ENCODE measurements around the gene ARHGEF28. TPM values are rescaled to one million over a fixed set of nuclear protein-coding genes. Genes with fewer than 3 reads are reported as not detected.

Gene ARHGEF28
- total and polyA plus RNA-seq, 4 experiments from 2014 or later: not detected

DNA sequence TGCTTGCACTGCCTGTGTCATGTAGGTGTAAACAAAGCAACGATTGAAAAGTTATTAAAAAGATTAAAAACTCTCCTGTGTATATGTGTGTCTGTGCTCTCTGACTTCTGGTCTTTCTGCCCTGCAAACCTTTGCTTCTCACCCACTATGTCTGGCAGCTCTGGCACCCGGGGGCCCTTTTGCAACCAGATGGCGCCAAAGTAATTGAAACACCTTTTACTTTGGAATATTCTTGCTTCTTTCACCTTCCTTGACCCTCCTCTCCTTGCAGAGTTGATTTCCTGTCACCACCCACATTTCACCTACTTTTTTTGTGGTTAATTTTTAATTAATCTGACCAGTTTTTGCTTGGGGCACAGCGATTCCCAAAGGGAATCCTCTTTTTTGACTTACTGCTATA, 275.5 kb downstream of the ARHGEF28 start:
- Histone ChIP-seq H3K27me3 (ENCODE audit: insufficient read depth, low read length) (no peaks in the 10 kb centered on the region), H3K4me1 (ENCODE audit: insufficient read depth, low read length) (no peaks in the 10 kb centered on the region), H3K9me3 (ENCODE audit: control insufficient read depth in 1 of 2, low read length in 2 of 2) (no peaks in the 10 kb centered on the region), H3K27ac (ENCODE audit: low read depth, low read length) (no peak overlapping the region), H3K36me3 (ENCODE audit: insufficient read depth, low read length) (no peaks in the 10 kb centered on the region), H3K4me3 (ENCODE audit: low read length in 2 of 2) (no peak overlapping the region)
- DNase-seq: no peak
- Mint-ChIP-seq H3K4me3 (no peak overlapping the region), H3K27me3 (peaks cover 16 to 30% of the 10 kb centered on the region in 2 donors), H3K36me3 (no peaks in the 10 kb centered on the region), H3K9me3 (no peaks in the 10 kb centered on the region), H3K27ac (no peak overlapping the region), H3K4me1 (no peaks in the 10 kb centered on the region)
- intact Hi-C loops (cut with micrococcal nuclease): loop anchor here (2.0 to 10.0 kb wide), 2 partner anchors 311 to 1143 kb away; no protein-coding TSS in a partner anchor
- ChIA-PET CTCF (ENCODE audit: partially characterized antibody) (interaction anchor here (1.0 to 4.1 kb wide), 7 partner anchors 12 to 761 kb away, joined by 3 to 105 read pairs (median 8); partner anchors contain the start of gene ENC1), POLR2A (ENCODE audit: partially characterized antibody) (no interaction called here)

DNA sequence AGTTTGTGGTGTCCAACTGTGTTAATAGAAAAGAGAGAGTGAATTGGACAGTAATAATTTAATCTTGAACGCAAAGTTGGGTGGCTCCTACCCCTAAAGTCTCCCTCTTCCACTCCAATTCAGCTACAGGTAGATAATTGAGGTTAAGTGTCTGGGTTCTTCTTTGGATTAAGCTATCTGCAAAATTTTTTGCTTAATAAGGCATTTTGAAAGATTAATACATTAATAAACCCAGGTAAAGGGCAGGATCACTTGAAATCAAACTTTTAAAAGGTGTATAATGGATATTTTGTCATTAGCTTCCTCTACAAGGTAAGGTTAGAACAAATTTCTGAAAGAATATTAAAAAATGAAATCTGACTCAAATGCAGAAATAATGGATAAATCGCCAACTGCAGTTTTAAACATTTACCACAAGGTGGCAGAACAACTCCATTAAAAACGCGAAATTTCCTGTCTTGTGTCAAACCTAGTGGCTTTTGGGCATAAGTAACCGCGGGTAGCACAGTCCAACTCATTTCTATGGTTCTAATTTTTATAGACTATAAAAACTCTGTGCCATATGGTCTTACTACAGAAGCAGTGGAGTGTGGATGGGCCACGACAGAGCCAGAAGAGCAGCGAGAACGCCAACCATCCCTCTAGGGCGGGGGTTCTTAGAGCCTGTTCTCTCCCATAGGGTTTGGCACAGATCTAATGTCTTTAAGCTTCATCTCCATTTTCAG, 276.5 kb downstream of the ARHGEF28 start:
- Mint-ChIP-seq H3K27ac (no peak overlapping the region), H3K4me1 (no peaks in the 10 kb centered on the region), H3K36me3 (no peaks in the 10 kb centered on the region), H3K4me3 (no peak overlapping the region), H3K27me3 (peaks cover 15 to 28% of the 10 kb centered on the region in 2 donors), H3K9me3 (no peaks in the 10 kb centered on the region)
- H3K27ac ChIP-seq (ENCODE audit: low read depth, low read length): no peak overlapping the region
- intact Hi-C loops (cut with micrococcal nuclease): loop anchor here (1.0 to 10.0 kb wide), 3 partner anchors 738 to 1142 kb away; partner anchors contain the start of gene ENC1
- peak in 4 of 5 donors; percentile 44 to 51 (median 48) for DNase-seq
- H3K4me3 ChIP-seq (ENCODE audit: low read length in 2 of 2): no peak overlapping the region
- ChIA-PET POLR2A (ENCODE audit: partially characterized antibody) (no interaction called here), CTCF (ENCODE audit: partially characterized antibody) (interaction anchor here (0.7 to 4.1 kb wide), 18 partner anchors 9 to 760 kb away, joined by 3 to 105 read pairs (median 4); partner anchors contain the start of gene ENC1)
- no peaks in the 10 kb centered on the region for H3K27me3 ChIP-seq (ENCODE audit: insufficient read depth, low read length)
- H3K9me3 ChIP-seq (ENCODE audit: control insufficient read depth in 1 of 2, low read length in 2 of 2): no peaks in the 10 kb centered on the region
- H3K36me3 ChIP-seq (ENCODE audit: insufficient read depth, low read length): no peaks in the 10 kb centered on the region
- no peaks in the 10 kb centered on the region for H3K4me1 ChIP-seq (ENCODE audit: insufficient read depth, low read length)

DNA sequence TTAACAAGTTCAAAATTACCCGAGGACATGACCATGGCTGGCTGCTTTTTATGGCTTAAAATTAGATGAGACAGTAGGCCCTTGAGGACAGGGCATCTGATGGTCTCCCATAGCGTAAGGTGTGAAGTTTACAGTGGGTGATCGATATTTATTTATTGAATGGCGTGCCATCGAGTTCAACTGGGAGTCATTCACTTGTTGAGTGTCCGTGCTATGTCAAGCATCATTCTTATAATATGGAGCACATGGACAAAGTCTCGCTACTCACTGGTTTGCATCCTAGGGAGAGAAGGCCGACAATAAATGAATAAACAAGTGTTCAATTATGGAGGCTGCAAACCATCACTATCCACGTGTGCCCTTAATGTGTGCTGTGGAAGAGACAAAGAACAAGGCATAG, 277.2 kb downstream of the ARHGEF28 start:
- DNase-seq: no peak
- Histone ChIP-seq H3K27ac (ENCODE audit: low read depth, low read length) (no peak overlapping the region), H3K9me3 (ENCODE audit: control insufficient read depth in 1 of 2, low read length in 2 of 2) (no peaks in the 10 kb centered on the region), H3K4me1 (ENCODE audit: insufficient read depth, low read length) (no peaks in the 10 kb centered on the region), H3K4me3 (ENCODE audit: low read length in 2 of 2) (no peak overlapping the region), H3K36me3 (ENCODE audit: insufficient read depth, low read length) (no peaks in the 10 kb centered on the region), H3K27me3 (ENCODE audit: insufficient read depth, low read length) (no peaks in the 10 kb centered on the region)
- H3K9me3 Mint-ChIP-seq: no peaks in the 10 kb centered on the region
- no peak overlapping the region for H3K4me3 Mint-ChIP-seq
- POLR2A ChIA-PET (ENCODE audit: partially characterized antibody): no interaction called here
- no peaks in the 10 kb centered on the region for H3K4me1 Mint-ChIP-seq
- CTCF ChIA-PET (ENCODE audit: partially characterized antibody): interaction anchor here (1.1 to 4.1 kb wide), 7 partner anchors 10 to 749 kb away, joined by 3 to 105 read pairs (median 8); partner anchors contain the start of gene ENC1
- peaks cover 15 to 27% of the 10 kb centered on the region in 2 donors for H3K27me3 Mint-ChIP-seq
- no peak overlapping the region for H3K27ac Mint-ChIP-seq
- H3K36me3 Mint-ChIP-seq: no peaks in the 10 kb centered on the region
- intact Hi-C loops (cut with micrococcal nuclease): loop anchor here (2.0 to 10.0 kb wide), 2 partner anchors 738 to 1142 kb away; partner anchors contain the start of gene ENC1

DNA sequence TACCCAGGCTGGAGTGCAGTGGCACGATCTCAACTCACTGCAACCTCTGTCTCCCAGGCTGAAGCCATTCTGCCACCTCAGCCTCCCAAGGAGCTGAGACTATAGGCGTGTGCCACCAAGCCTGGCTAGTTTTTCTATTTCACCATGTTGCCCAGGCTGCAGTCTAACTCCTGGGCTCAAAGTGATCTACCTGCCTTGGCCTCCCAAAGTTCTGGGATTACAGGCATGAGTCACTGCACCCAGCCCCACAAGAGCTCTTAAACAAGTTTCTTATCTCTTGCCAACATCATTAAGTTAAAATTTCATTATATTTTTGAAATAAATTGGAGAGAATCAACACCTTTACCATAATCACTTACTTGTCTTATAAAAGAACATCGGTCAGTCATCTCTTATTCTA, 280.3 kb downstream of the ARHGEF28 start:
- Mint-ChIP-seq H3K4me3 (no peak overlapping the region), H3K27me3 (peaks cover 7 to 11% of the 10 kb centered on the region in 2 donors), H3K4me1 (no peaks in the 10 kb centered on the region), H3K27ac (no peak overlapping the region), H3K9me3 (no peaks in the 10 kb centered on the region), H3K36me3 (no peaks in the 10 kb centered on the region)
- Histone ChIP-seq H3K4me1 (ENCODE audit: insufficient read depth, low read length) (no peaks in the 10 kb centered on the region), H3K27ac (ENCODE audit: low read depth, low read length) (no peak overlapping the region), H3K9me3 (ENCODE audit: control insufficient read depth in 1 of 2, low read length in 2 of 2) (no peaks in the 10 kb centered on the region), H3K36me3 (ENCODE audit: insufficient read depth, low read length) (no peaks in the 10 kb centered on the region), H3K4me3 (ENCODE audit: low read length in 2 of 2) (no peak overlapping the region), H3K27me3 (ENCODE audit: insufficient read depth, low read length) (no peaks in the 10 kb centered on the region)
- ChIA-PET POLR2A (ENCODE audit: partially characterized antibody) (no interaction called here), CTCF (ENCODE audit: partially characterized antibody) (interaction anchor here (0.9 to 1.5 kb wide), 5 partner anchors 41 to 743 kb away, joined by 3 to 8 read pairs (median 4); partner anchors contain the start of gene ENC1)
- no peak for DNase-seq
- intact Hi-C loops (cut with micrococcal nuclease): loop anchor here (10.0 kb wide), 1 partner anchor 1139 kb away; no protein-coding TSS in a partner anchor

DNA sequence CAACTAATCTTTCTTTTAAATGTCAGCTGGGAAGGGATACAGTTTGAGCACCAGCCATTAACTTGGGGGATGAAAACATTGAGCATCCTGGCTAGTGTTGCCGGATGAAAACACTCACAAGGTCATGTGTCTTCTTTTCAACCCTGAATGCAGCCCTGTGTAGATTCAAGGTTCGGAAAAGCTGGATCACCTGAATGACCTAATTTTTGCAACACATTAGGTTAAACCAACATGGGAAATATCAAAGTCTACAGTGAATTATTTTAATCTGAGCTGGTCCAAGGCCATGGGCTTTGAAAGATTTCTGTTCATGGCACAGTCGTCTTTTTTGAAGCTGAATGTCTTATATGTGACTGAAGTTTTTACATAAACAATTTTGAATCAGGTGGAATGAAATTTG, 281.2 kb downstream of the ARHGEF28 start:
- no peaks in the 10 kb centered on the region for H3K4me1 ChIP-seq (ENCODE audit: insufficient read depth, low read length)
- Mint-ChIP-seq H3K4me3 (no peak overlapping the region), H3K4me1 (no peaks in the 10 kb centered on the region), H3K36me3 (no peaks in the 10 kb centered on the region), H3K9me3 (no peaks in the 10 kb centered on the region), H3K27ac (no peak overlapping the region), H3K27me3 (peaks cover 4 to 8% of the 10 kb centered on the region in 2 donors)
- ChIA-PET POLR2A (ENCODE audit: partially characterized antibody) (no interaction called here), CTCF (ENCODE audit: partially characterized antibody) (interaction anchor here (0.6 to 2.1 kb wide), 7 partner anchors 40 to 742 kb away, joined by 3 to 11 read pairs (median 5); partner anchors contain the start of gene ENC1)
- H3K27me3 ChIP-seq (ENCODE audit: insufficient read depth, low read length): no peaks in the 10 kb centered on the region
- intact Hi-C loops (cut with micrococcal nuclease): loop anchor here (10.0 kb wide), 1 partner anchor 1138 kb away; no protein-coding TSS in a partner anchor
- H3K9me3 ChIP-seq (ENCODE audit: control insufficient read depth in 1 of 2, low read length in 2 of 2): no peaks in the 10 kb centered on the region
- no peak for DNase-seq
- no peak overlapping the region for H3K27ac ChIP-seq (ENCODE audit: low read depth, low read length)
- no peaks in the 10 kb centered on the region for H3K36me3 ChIP-seq (ENCODE audit: insufficient read depth, low read length)
- H3K4me3 ChIP-seq (ENCODE audit: low read length in 2 of 2): no peak overlapping the region

DNA sequence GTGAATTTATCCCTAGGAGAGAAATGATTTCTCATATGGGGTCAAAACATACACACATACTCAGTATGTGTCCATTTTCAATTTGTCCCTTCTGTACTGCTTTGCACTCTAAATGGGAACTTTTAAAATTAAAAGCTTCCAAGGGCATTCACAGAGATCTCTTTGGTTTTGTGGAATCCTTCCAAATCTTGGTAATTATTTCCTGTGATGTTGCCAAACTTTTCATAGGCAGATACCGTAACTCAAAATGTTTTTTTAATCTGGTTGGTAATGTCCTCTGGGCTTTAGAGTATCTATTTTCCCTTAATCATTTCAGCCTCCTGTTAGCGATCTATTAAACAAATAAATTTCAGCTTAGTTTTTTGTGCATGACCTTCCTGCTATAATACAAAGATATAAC, 282.4 kb downstream of the ARHGEF28 start:
- no peak overlapping the region for H3K4me3 Mint-ChIP-seq
- intact Hi-C loops (cut with micrococcal nuclease): loop anchor here (10.0 kb wide), 1 partner anchor 1136 kb away; no protein-coding TSS in a partner anchor

DNA sequence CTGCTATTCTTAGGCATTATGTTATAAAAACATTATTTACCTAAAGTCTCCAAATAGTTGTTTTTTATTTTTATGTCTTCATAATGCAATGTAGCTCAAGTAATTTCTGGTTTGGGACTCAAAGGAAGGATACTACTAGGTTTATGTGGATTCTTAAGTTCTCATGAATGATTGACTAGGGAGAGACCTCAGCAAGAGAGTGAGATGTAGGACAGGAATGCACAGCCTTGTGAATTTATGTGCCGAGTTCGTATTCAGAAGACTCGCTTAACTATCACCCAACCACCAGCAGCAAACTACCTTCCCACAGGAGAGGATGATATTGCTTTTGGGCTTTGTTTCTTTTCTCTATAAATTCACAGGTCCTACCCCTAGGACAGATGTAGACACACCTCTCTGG, 282.9 kb downstream of the ARHGEF28 start:
- Mint-ChIP-seq H3K9me3 (no peaks in the 10 kb centered on the region), H3K4me1 (no peaks in the 10 kb centered on the region), H3K4me3 (no peak overlapping the region), H3K27ac (no peak overlapping the region), H3K36me3 (no peaks in the 10 kb centered on the region), H3K27me3 (peaks cover 2 to 5% of the 10 kb centered on the region in 2 donors)
- Histone ChIP-seq H3K4me1 (ENCODE audit: insufficient read depth, low read length) (no peaks in the 10 kb centered on the region), H3K27me3 (ENCODE audit: insufficient read depth, low read length) (no peaks in the 10 kb centered on the region), H3K9me3 (ENCODE audit: control insufficient read depth in 1 of 2, low read length in 2 of 2) (no peaks in the 10 kb centered on the region), H3K36me3 (ENCODE audit: insufficient read depth, low read length) (no peaks in the 10 kb centered on the region), H3K27ac (ENCODE audit: low read depth, low read length) (no peak overlapping the region), H3K4me3 (ENCODE audit: low read length in 2 of 2) (no peak overlapping the region)
- intact Hi-C loops (cut with micrococcal nuclease): loop anchor here (10.0 kb wide), 1 partner anchor 1136 kb away; no protein-coding TSS in a partner anchor
- no peak for DNase-seq
- ChIA-PET POLR2A (ENCODE audit: partially characterized antibody) (no interaction called here), CTCF (ENCODE audit: partially characterized antibody) (interaction anchor here (2.1 kb wide), 1 partner anchor 741 kb away, joined by 11 read pairs; no protein-coding TSS in a partner anchor)

More for the DNA sequence above, 282.4 kb downstream of the ARHGEF28 start:
- no peaks in the 10 kb centered on the region for H3K36me3 Mint-ChIP-seq
- no peak for DNase-seq
- H3K4me1 ChIP-seq (ENCODE audit: insufficient read depth, low read length): no peaks in the 10 kb centered on the region
- no peaks in the 10 kb centered on the region for H3K9me3 Mint-ChIP-seq
- CTCF ChIA-PET (ENCODE audit: partially characterized antibody): interaction anchor here (2.1 kb wide), 1 partner anchor 741 kb away, joined by 11 read pairs; no protein-coding TSS in a partner anchor
- no peaks in the 10 kb centered on the region for H3K27me3 ChIP-seq (ENCODE audit: insufficient read depth, low read length)
- POLR2A ChIA-PET (ENCODE audit: partially characterized antibody): no interaction called here
- H3K4me1 Mint-ChIP-seq: no peaks in the 10 kb centered on the region
- no peaks in the 10 kb centered on the region for H3K36me3 ChIP-seq (ENCODE audit: insufficient read depth, low read length)
- H3K27ac Mint-ChIP-seq: no peak overlapping the region
- no peak overlapping the region for H3K4me3 ChIP-seq (ENCODE audit: low read length in 2 of 2)
- no peak overlapping the region for H3K27ac ChIP-seq (ENCODE audit: low read depth, low read length)
- H3K9me3 ChIP-seq (ENCODE audit: control insufficient read depth in 1 of 2, low read length in 2 of 2): no peaks in the 10 kb centered on the region
- peaks cover 4 to 5% of the 10 kb centered on the region in 2 donors for H3K27me3 Mint-ChIP-seq

Data from CD4-positive, alpha-beta memory T cell (primary cell).